ENCODE measurements around the gene UBTF.

The UBTF gene

DNA sequence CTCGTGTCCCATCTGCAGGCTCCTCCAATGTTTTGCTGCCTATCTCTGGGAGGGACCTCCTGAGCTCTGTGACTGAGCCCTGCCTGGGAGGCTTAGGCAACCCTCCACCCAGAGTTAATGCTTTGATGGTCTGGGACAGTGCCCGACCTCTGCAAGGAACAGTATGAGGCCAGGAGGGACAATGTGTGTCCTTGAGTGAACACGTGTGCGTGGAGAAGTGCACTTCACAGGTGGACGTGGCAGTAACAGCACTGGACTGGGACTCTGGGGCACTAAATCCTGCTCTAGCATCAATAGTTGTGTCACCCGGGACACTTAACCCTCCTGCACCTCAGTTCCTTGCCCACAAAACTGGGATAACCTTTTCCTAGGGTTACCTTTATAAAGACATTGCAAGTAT is 4.6 kb downstream of the UBTF start:
- DNase-seq (ENCODE audit: low spot score): no peak

- no peak for DNase-seq (ENCODE audit: low spot score)
Observed at GRCh38 chr17:44214230-44214494, 5.3 kb downstream of the UBTF start.

GRCh38 chr17:44213403-44214229 is 5.9 kb downstream of the UBTF start:
- no peak for DNase-seq (ENCODE audit: low spot score)

- DNase-seq (ENCODE audit: low spot score): no peak
Observed at GRCh38 chr17:44212507-44213402, 6.7 kb downstream of the UBTF start.

GRCh38 chr17:44211281-44212265 is 7.9 kb downstream of the UBTF start:
- DNase-seq (ENCODE audit: low spot score): no peak

DNA sequence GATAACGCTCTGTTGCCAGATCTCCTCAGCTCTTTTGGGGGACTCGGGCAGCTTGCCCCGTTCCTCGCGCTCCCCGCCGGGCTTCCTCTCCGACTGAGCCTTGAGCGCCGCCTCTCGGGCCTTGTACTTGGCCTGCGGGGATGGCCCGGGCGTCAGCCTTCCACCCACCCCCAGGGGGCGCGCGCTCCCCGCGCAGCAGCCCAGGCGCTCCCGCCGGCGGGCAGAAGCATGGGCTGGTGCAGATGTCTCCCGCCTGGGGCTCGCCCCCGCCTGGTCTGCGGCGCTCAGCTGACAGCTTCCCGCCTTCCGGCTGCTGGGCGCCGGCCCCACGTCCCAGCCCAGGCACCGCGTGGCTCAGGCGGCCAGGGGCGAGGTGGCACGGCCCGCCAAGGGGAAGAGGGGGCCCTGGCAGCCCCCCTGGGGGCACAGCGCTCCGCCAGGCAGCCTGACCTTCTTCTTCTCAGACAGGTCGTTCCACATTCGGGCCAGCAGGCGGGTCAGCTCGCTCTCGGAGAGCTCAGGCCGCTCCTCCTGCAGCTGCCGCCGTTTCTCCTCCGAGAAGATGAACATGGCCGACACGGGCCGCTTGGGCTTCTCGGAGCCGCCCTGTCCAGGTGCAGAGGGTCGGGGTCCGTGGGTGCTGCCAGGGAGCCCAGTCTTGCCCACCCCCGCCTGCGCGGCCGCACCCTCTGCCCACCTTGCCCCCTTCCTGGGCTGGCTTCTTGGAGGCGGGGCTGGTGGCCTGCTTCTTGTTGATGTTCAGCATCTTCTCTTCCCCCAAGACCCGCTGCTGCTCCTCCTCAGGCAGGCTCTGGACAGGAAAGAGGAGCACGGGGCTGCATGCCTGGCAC is 8.9 kb downstream of the UBTF start:
- peak; percentile 91 for DNase-seq (ENCODE audit: low spot score)

GRCh38 chr17:44209786-44210341 is 9.6 kb downstream of the UBTF start:
- no peak for DNase-seq (ENCODE audit: low spot score)

GRCh38 chr17:44207743-44208142 is 11.7 kb downstream of the UBTF start:
- no peak for DNase-seq (ENCODE audit: low spot score)

DNA sequence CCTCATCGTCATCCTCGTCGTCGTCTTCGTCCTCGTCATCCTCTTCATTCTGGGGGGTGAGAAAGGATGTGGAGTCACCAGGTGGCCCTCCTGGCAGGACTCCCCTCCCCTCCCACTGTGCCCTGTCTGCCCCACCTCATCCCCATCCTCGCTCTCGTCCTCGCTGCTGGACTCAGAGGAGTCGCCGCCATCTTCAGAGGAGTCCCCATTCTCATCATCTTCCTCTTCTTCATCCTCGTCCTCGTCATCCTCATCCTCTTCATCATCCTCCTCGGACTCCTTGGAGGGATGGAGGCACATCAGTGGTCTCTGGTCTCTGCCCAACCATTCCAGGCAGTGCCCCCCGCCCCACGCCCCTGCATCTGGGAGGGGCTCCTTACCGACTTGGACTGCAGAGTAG is 12.2 kb downstream of the UBTF start:
- DNase-seq (ENCODE audit: low spot score): no peak

DNA sequence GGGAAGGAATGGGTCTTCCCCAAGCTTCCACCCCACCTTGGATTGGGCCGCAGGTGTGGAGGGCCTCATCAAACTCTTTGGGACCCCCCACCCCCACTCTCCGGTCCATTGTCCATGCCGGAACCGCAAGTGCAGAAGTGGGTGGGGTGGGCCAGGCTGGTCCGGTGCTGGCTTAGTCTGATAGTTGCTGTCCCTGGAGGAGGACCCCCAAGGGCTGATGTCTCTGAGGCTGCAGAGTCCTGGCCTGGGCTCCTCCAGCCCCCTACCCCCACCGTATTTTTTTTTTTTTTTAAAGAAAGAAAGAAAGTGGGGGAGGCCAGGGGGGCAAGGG is 12.7 kb downstream of the UBTF start:
- DNase-seq (ENCODE audit: low spot score): no peak

DNA sequence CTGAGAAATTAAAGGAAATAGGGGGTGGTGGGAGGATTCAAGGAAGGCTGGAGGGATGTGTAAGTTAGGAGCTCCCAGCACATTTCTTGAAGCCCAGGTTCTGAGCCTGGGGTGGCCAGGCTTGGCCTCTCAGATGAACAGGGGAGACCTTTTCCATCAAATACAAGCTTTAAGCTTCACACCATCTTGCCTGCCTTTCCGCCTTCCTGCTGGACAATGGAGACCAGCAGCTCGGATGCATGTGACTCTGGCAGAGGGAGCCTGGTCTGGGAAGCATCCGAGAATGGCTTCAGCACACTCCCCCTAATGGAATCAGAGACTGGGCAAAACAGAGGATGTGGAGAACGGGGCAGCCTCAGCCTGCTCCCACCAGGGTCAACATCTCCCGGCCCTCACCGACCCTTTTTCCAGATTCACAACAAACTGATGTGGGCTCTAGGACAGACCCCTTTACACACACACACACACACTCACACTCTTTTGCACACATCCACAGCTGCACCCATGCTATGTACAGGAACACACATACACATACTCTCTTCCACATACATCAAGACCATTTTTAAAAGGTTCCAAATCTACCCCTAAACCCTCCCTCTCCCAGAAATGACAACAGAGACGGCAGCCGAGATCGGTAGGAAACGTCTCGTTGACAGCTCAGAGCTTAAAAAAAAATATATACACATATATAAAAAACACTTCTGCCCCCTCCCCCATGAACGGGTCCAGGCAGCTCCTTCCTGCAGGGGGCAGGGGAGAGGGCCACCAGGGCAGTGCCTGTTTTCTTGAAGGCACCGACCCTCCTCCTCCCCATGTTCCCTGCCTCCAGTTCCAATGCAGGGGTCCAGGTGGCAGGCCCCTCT is 13.3 kb downstream of the UBTF start:
- no peak for DNase-seq (ENCODE audit: low spot score)

DNA sequence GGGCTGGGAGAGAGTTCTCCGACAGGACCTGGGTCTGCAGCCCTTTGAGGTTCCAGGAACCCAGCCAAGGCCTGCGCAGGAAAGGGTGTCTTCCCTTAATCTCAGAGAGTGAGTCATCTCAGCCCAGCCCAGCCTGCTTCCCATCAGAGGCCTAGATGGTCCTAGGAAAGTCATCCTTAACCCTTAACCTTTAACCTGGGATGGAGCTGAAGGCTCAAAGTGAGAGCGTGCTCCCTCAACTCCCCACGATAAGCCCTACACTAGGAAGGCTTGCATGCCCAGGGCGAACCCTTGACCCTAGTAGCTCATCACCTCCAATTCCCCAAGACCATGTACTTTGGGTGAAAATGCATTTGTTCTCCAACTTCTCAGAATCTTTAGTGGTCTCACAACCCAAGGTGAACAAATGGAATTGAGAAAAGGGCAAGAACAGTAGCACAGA is 15.0 kb downstream of the UBTF start:
- DNase-seq (ENCODE audit: low spot score): no peak

GRCh38 chr17:44203731-44204440 is 15.6 kb downstream of the UBTF start:
- DNase-seq (ENCODE audit: low spot score): peak; percentile 46

DNA sequence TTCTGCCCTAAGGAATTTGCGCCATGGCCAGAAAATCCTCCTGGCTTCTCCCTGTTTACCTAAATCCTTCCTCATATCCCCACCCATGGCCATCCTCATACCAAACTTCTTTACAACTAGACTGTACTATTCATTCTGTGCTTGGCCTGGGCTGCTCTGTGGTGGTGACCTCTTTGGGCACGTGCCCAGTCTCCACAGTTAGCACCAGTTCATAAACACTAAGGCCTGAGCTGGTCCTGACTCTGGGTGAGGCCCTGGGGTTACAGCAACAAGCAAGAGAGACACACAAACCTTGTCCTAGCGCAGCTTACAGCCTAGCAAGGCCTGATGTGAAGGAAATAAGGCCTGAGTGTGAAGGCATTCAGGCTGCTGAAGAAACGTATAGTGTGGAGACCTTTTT is 16.7 kb downstream of the UBTF start:
- no peak for DNase-seq (ENCODE audit: low spot score)

DNA sequence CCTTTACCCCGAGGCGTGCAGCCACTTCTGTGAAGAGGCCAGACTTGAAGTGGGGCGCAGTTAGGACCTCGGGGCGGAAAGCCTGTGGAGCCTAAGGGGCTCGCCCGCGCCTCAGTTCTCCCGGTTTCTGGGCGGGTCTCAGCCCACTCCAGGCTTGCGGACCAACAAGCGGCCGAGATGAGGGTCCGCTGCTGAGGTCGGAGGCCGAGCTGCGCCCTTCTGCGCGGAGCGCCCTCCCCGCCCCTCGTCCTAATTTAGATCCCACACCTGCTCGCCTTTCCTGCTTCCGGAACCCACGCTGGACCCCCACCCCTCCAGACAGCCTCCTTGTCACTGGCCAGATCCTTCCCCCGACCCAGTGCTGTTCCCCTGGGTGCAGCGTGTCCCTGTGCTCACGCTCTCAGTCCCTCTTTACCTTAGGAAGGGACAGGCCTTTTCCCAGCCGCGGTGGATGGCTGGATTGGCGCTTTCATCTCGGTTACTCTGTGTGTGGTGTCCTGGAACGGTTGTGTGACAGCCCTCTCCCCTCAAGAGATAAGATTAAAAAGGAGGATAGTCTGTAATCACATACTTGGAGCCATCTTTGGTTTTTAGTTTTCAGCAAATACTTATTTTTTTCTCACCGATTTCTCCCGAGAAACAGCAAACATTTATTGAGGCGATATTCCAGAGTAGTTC is 18.9 kb downstream of the UBTF start:
- DNase-seq (ENCODE audit: low spot score): no peak

DNA sequence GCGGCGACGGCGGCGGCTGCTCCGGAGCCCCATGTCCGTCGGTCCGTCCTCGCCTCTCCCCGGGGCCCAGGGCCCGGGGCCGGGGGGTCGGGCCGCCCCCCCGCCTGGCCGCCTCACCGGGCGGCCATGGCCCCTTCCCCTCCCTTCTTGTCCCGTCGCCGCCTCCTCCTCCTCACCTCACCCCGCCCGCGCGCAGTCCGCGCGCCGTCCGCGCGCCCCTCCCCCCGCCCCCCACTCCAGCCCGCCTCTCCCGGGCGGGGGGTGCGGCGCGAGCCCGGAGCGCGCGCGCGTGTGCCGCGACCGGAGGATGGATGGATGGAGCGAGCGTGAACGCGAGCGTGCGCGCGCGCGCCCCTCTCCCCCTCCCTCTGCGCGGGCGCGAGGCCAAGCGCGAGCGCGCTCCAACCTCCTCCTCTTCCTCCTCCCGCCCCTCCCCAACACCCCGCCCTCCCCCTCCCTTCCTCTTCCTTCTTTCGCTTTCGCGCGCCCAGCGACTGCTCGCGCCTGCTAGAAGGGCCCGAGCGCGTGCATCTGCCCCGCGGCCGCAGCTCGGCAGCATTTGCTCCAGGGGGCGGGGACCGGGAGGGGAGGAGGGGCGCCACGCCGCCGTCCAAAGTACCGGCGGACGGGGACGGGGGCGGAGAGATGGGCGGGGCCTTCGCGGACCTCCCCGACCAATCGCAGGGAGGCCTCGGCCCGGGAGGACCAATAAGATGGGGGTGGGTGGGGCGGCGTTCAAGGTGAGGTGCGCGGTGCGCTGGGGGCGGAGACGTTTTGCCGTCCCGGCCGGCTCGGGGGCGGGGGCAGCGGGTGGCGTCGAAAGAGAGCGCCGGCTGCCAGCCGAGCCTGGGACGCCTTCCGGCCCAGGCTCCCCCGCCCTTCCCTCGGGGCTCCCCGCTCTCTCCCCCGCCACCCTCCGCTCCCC is 19.7 kb downstream of the UBTF start, which contains the start of gene ATXN7L3:
TSS of gene ATXN7L3 (minus strand) at position 332 of the 925 bp plus-strand sequence. CDS start 1,814 bp downstream, outside the sequence.
- DNase-seq (ENCODE audit: low spot score): peak; percentile 100
